ENCODE data around the gene GRIA4.

DNA sequence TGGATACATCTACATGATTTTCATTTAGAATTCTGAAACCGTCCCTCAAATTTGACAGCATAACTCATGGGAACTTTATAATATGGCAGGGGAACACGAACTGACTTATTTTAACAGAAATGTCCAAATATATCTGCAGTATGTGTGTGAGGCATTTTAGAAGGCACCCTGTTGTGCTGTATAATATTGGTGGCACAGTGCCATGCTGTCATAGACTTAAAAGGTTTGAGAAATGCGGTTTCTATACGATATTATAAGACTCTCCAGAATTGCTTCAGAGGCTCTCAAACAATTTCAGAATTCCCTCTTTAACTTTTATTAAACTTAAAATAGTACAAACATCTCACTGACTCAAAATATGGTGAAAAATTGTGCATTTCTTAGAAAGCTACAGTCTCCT, 230.5 kb downstream of the GRIA4 start:
- TF ChIP-seq, protein P1, sequence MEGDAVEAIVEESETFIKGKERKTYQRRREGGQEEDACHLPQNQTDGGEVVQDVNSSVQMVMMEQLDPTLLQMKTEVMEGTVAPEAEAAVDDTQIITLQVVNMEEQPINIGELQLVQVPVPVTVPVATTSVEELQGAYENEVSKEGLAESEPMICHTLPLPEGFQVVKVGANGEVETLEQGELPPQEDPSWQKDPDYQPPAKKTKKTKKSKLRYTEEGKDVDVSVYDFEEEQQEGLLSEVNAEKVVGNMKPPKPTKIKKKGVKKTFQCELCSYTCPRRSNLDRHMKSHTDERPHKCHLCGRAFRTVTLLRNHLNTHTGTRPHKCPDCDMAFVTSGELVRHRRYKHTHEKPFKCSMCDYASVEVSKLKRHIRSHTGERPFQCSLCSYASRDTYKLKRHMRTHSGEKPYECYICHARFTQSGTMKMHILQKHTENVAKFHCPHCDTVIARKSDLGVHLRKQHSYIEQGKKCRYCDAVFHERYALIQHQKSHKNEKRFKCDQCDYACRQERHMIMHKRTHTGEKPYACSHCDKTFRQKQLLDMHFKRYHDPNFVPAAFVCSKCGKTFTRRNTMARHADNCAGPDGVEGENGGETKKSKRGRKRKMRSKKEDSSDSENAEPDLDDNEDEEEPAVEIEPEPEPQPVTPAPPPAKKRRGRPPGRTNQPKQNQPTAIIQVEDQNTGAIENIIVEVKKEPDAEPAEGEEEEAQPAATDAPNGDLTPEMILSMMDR (conservative IDR thresholded peaks at IDR 0.05; ENCODE audit: low read depth, low read length) = no peak
- TF ChIP-seq EZH2 (IDR thresholded peaks at IDR 0.05; ENCODE audit: borderline replicate concordance, low read depth, low read length, poor library complexity, severe bottlenecking) = no peak

Measured in A673 (cell line).